Stimulated activated CD8-positive, alpha-beta memory T cell treated with anti-CD3 and anti-CD28 coated beads, Interleukin-12 subunit alpha, Interleukin-12 subunit beta, amount 100 ng/mL, for 1 hour (primary cell): ENCODE data around the gene MIF4GD.
"Not testable (repeated sequence)": the region's sequence is repeated elsewhere in the genome, so short reads cannot be mapped to it uniquely, and the experiment has no call there.

Source experiments
- DNase-seq: peaks from one replicate; pipeline ENCODE4 v3.0.0-alpha.2; 2020; ENCODE audit warnings: low read depth

The MIF4GD gene

GRCh38 chr17:75260641-75261335, 10.2 kb downstream of the MIF4GD start:
- DNase-seq: no peak

GRCh38 chr17:75257228-75257627, 13.8 kb downstream of the MIF4GD start:
- not testable (repeated sequence) for DNase-seq

- not testable (repeated sequence) for DNase-seq
These were observed 14.9 kb downstream of the MIF4GD start for GRCh38 chr17:75255954-75256698.

GRCh38 chr17:75252039-75252816, 18.8 kb downstream of the MIF4GD start:
- no peak for DNase-seq

- peak; percentile 54 for DNase-seq
These were observed 21.0 kb downstream of the MIF4GD start for GRCh38 chr17:75250009-75250471.

GRCh38 chr17:75249564-75249963, 21.5 kb downstream of the MIF4GD start:
- no peak for DNase-seq

GRCh38 chr17:75246404-75246803, 24.6 kb downstream of the MIF4GD start:
- DNase-seq: no peak

- no peak for DNase-seq
These were observed 26.0 kb downstream of the MIF4GD start for GRCh38 chr17:75245011-75245410.

- DNase-seq: no peak
These were observed 26.7 kb downstream of the MIF4GD start for GRCh38 chr17:75244133-75244866.

GRCh38 chr17:75242461-75243042, 28.5 kb downstream of the MIF4GD start:
- no peak for DNase-seq

- DNase-seq: no peak
These were observed 29.0 kb downstream of the MIF4GD start for GRCh38 chr17:75241996-75242460.

- no peak for DNase-seq
These were observed 29.5 kb downstream of the MIF4GD start for GRCh38 chr17:75241502-75241901.

GRCh38 chr17:75241143-75241430, 29.9 kb downstream of the MIF4GD start:
- DNase-seq: no peak

GRCh38 chr17:75240394-75241142, 30.5 kb downstream of the MIF4GD start:
- no peak for DNase-seq

GRCh38 chr17:75239778-75240393, 31.1 kb downstream of the MIF4GD start:
- DNase-seq: no peak

- no peak for DNase-seq
These were observed 31.8 kb downstream of the MIF4GD start for GRCh38 chr17:75239214-75239613.

- DNase-seq: peak; percentile 32
These were observed 32.3 kb downstream of the MIF4GD start for GRCh38 chr17:75238684-75239191.

GRCh38 chr17:75238020-75238580, 32.9 kb downstream of the MIF4GD start:
- DNase-seq: no peak

GRCh38 chr17:75237100-75238014, 33.7 kb downstream of the MIF4GD start:
- no peak for DNase-seq
